ENCODE data around the gene DAB2. TPM values are rescaled to one million over a fixed set of nuclear protein-coding genes. Genes with fewer than 3 reads are reported as not detected.

The DAB2 gene
- total and polyA plus RNA-seq, 5 donors from 2014 or later: 4.2 TPM; not detected in 4

DNA sequence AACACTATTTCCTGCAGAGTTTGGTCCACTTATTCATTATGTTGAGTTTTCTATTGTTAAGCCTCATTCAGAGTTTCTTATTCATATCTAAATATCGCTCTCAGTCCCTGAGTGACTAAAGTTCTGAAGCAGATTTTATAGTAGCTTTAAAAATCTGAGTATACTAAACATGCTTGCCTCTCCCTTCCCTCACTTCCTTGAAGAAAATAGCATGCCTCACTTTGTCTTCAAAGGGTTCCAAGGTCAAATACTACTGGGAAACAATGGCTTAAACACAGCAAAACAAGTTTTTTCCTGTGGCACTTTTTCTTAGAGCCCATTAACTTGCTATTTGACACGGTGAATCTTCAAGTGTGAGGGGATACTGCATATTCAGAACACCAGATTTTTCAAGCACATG, 41.1 kb upstream of the DAB2 start:
- no peak overlapping the region for H3K27ac Mint-ChIP-seq
- no peaks in the 10 kb centered on the region for H3K36me3 Mint-ChIP-seq
- ATAC-seq (ENCODE audit: low read depth in 2 of 2) (no peak), DNase-seq (no peak)
- Histone ChIP-seq H3K27me3 (ENCODE audit: control insufficient read depth, insufficient read depth, low read length) (peaks cover 4% of the 10 kb centered on the region), H3K36me3 (ENCODE audit: control insufficient read depth, insufficient read depth, low read length) (no peaks in the 10 kb centered on the region), H3K4me1 (ENCODE audit: control insufficient read depth, insufficient read depth, low read length, poor library complexity, severe bottlenecking) (no peaks in the 10 kb centered on the region), H3K9me3 (ENCODE audit: control insufficient read depth in 2 of 2, low read length in 2 of 2) (no peaks in the 10 kb centered on the region), H3K27ac (ENCODE audit: insufficient read depth, low read length, poor library complexity, severe bottlenecking) (no peak overlapping the region), H3K4me3 (ENCODE audit: low read depth, low read length) (no peak overlapping the region)
- peaks cover 21% of the 10 kb centered on the region for H3K27me3 Mint-ChIP-seq
- peaks cover 0 to 2% (median 0%) of the 10 kb centered on the region in 7 donors for H3K9me3 Mint-ChIP-seq
- no peak overlapping the region for H3K4me3 Mint-ChIP-seq
- H3K4me1 Mint-ChIP-seq: peaks cover 0 to 5% (median 2%) of the 10 kb centered on the region in 4 donors

GRCh38 chr5:39465097-39465496, 40.3 kb upstream of the DAB2 start:
- Mint-ChIP-seq H3K27me3 (peaks cover 18% of the 10 kb centered on the region), H3K4me1 (peaks cover 0 to 6% (median 2%) of the 10 kb centered on the region in 4 donors), H3K9me3 (peaks cover 0 to 2% (median 0%) of the 10 kb centered on the region in 7 donors), H3K27ac (no peak overlapping the region), H3K36me3 (no peaks in the 10 kb centered on the region), H3K4me3 (no peak overlapping the region)
- peaks cover 5% of the 10 kb centered on the region for H3K27me3 ChIP-seq (ENCODE audit: control insufficient read depth, insufficient read depth, low read length)
- H3K4me1 ChIP-seq (ENCODE audit: control insufficient read depth, insufficient read depth, low read length, poor library complexity, severe bottlenecking): no peaks in the 10 kb centered on the region
- H3K4me3 ChIP-seq (ENCODE audit: low read depth, low read length): no peak overlapping the region
- H3K9me3 ChIP-seq (ENCODE audit: control insufficient read depth in 2 of 2, low read length in 2 of 2): no peaks in the 10 kb centered on the region
- H3K27ac ChIP-seq (ENCODE audit: insufficient read depth, low read length, poor library complexity, severe bottlenecking): no peak overlapping the region
- no peak for ATAC-seq (ENCODE audit: low read depth in 2 of 2)
- DNase-seq: no peak
- H3K36me3 ChIP-seq (ENCODE audit: control insufficient read depth, insufficient read depth, low read length): no peaks in the 10 kb centered on the region

DNA sequence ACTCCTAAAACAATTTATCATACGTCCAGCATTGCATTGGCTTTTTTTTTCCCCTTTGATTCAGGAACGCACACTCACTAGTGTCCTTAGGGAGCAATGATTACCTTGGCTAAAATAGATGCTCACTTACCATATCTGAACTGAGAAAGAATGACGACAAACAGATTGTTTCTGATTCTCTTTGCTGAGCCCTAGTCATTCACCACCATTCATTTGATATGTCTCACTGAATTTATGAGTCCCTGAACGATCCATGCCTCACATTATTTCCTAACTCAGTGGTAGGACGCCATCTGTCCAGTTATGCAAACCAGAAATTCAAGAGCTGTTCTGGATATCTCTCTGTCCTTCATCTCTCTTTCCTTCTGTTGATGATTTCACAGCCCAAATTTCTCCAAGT, 39.3 kb upstream of the DAB2 start:
- no peak overlapping the region for H3K4me3 ChIP-seq (ENCODE audit: low read depth, low read length)
- Mint-ChIP-seq H3K27ac (no peak overlapping the region), H3K9me3 (peaks cover 0 to 2% (median 0%) of the 10 kb centered on the region in 7 donors), H3K4me1 (peaks cover 0 to 6% (median 2%) of the 10 kb centered on the region in 4 donors), H3K27me3 (peaks cover 18% of the 10 kb centered on the region), H3K4me3 (no peak overlapping the region), H3K36me3 (no peaks in the 10 kb centered on the region)
- ATAC-seq (ENCODE audit: low read depth in 2 of 2) (no peak), DNase-seq (no peak)
- no peaks in the 10 kb centered on the region for H3K36me3 ChIP-seq (ENCODE audit: control insufficient read depth, insufficient read depth, low read length)
- H3K27ac ChIP-seq (ENCODE audit: insufficient read depth, low read length, poor library complexity, severe bottlenecking): no peak overlapping the region
- H3K27me3 ChIP-seq (ENCODE audit: control insufficient read depth, insufficient read depth, low read length): peaks cover 5% of the 10 kb centered on the region
- H3K4me1 ChIP-seq (ENCODE audit: control insufficient read depth, insufficient read depth, low read length, poor library complexity, severe bottlenecking): no peaks in the 10 kb centered on the region
- no peaks in the 10 kb centered on the region for H3K9me3 ChIP-seq (ENCODE audit: control insufficient read depth in 2 of 2, low read length in 2 of 2)

- no peaks in the 10 kb centered on the region for H3K4me1 ChIP-seq (ENCODE audit: control insufficient read depth, insufficient read depth, low read length, poor library complexity, severe bottlenecking)
- no peak for ATAC-seq (ENCODE audit: low read depth in 2 of 2)
- Mint-ChIP-seq H3K4me1 (peaks cover 0 to 6% (median 2%) of the 10 kb centered on the region in 4 donors), H3K9me3 (peaks cover 0 to 3% (median 1%) of the 10 kb centered on the region in 7 donors), H3K27ac (no peak overlapping the region), H3K27me3 (peaks cover 20% of the 10 kb centered on the region), H3K36me3 (no peaks in the 10 kb centered on the region), H3K4me3 (no peak overlapping the region)
- no peak overlapping the region for H3K27ac ChIP-seq (ENCODE audit: insufficient read depth, low read length, poor library complexity, severe bottlenecking)
- no peaks in the 10 kb centered on the region for H3K36me3 ChIP-seq (ENCODE audit: control insufficient read depth, insufficient read depth, low read length)
- H3K9me3 ChIP-seq (ENCODE audit: control insufficient read depth in 2 of 2, low read length in 2 of 2): no peaks in the 10 kb centered on the region
- H3K27me3 ChIP-seq (ENCODE audit: control insufficient read depth, insufficient read depth, low read length): peaks cover 11% of the 10 kb centered on the region
- H3K4me3 ChIP-seq (ENCODE audit: low read depth, low read length): no peak overlapping the region
- no peak for DNase-seq
These were observed 37.4 kb upstream of the DAB2 start for GRCh38 chr5:39462211-39462610.

DNA sequence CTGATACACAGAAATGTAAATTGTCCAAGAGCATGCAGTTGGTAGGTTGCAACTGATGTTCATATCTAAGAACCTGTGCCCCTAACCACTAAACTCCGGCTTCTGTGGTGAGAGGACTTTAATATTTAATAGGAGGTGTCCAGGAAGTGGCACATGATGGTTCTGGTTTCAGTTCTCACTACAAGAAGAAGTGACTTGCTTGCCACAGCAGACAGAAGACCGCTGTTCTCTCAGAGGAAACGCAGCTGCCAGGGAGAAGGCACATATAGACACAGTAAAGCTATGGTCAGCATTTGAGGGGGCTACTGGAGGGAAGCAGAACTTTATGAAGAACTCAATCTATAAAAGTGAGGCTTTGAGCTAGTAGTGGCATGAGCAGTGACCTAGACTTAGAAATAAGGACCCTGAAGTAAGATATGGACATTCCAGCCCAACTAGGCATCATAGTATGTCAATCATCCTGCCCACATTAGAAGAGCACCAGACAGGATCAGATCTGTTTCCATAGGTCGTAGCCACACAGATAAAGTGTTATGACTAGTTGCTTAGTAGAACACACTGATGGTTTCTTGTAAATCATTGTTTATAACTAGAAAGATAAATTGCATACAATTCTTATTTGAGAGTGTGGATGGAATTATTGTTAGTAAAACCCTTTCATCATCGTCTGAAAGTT, 36.4 kb upstream of the DAB2 start:
- no peaks in the 10 kb centered on the region for H3K36me3 ChIP-seq (ENCODE audit: control insufficient read depth, insufficient read depth, low read length)
- H3K27me3 ChIP-seq (ENCODE audit: control insufficient read depth, insufficient read depth, low read length): peaks cover 13% of the 10 kb centered on the region
- DNase-seq (peak in 1 of 3 donors; percentile 3), ATAC-seq (ENCODE audit: low read depth in 2 of 2) (no peak)
- no peaks in the 10 kb centered on the region for H3K36me3 Mint-ChIP-seq
- no peaks in the 10 kb centered on the region for H3K9me3 ChIP-seq (ENCODE audit: control insufficient read depth in 2 of 2, low read length in 2 of 2)
- H3K4me1 Mint-ChIP-seq: peaks cover 0 to 6% (median 2%) of the 10 kb centered on the region in 4 donors
- H3K27ac ChIP-seq (ENCODE audit: insufficient read depth, low read length, poor library complexity, severe bottlenecking): no peak overlapping the region
- no peaks in the 10 kb centered on the region for H3K4me1 ChIP-seq (ENCODE audit: control insufficient read depth, insufficient read depth, low read length, poor library complexity, severe bottlenecking)
- H3K27ac Mint-ChIP-seq: no peak overlapping the region
- peaks cover 28% of the 10 kb centered on the region for H3K27me3 Mint-ChIP-seq
- no peak overlapping the region for H3K4me3 ChIP-seq (ENCODE audit: low read depth, low read length)
- peaks cover 0 to 3% (median 0%) of the 10 kb centered on the region in 7 donors for H3K9me3 Mint-ChIP-seq
- no peak overlapping the region for H3K4me3 Mint-ChIP-seq

GRCh38 chr5:39459907-39460306, 35.1 kb upstream of the DAB2 start:
- Histone ChIP-seq H3K4me1 (ENCODE audit: control insufficient read depth, insufficient read depth, low read length, poor library complexity, severe bottlenecking) (no peaks in the 10 kb centered on the region), H3K9me3 (ENCODE audit: control insufficient read depth in 2 of 2, low read length in 2 of 2) (no peaks in the 10 kb centered on the region), H3K36me3 (ENCODE audit: control insufficient read depth, insufficient read depth, low read length) (no peaks in the 10 kb centered on the region), H3K4me3 (ENCODE audit: low read depth, low read length) (no peak overlapping the region), H3K27ac (ENCODE audit: insufficient read depth, low read length, poor library complexity, severe bottlenecking) (no peak overlapping the region), H3K27me3 (ENCODE audit: control insufficient read depth, insufficient read depth, low read length) (peaks cover 16% of the 10 kb centered on the region)
- no peak overlapping the region for H3K27ac Mint-ChIP-seq
- H3K4me3 Mint-ChIP-seq: no peak overlapping the region
- peaks cover 0 to 3% (median 0%) of the 10 kb centered on the region in 7 donors for H3K9me3 Mint-ChIP-seq
- H3K4me1 Mint-ChIP-seq: peaks cover 0 to 6% (median 2%) of the 10 kb centered on the region in 4 donors
- no peak for DNase-seq
- H3K36me3 Mint-ChIP-seq: no peaks in the 10 kb centered on the region
- H3K27me3 Mint-ChIP-seq: peaks cover 37% of the 10 kb centered on the region
- no peak for ATAC-seq (ENCODE audit: low read depth in 2 of 2)

GRCh38 chr5:39459071-39459470, 34.3 kb upstream of the DAB2 start:
- H3K9me3 Mint-ChIP-seq: peaks cover 0 to 3% (median 0%) of the 10 kb centered on the region in 7 donors
- peaks cover 16% of the 10 kb centered on the region for H3K27me3 ChIP-seq (ENCODE audit: control insufficient read depth, insufficient read depth, low read length)
- peaks cover 37% of the 10 kb centered on the region for H3K27me3 Mint-ChIP-seq

DNA sequence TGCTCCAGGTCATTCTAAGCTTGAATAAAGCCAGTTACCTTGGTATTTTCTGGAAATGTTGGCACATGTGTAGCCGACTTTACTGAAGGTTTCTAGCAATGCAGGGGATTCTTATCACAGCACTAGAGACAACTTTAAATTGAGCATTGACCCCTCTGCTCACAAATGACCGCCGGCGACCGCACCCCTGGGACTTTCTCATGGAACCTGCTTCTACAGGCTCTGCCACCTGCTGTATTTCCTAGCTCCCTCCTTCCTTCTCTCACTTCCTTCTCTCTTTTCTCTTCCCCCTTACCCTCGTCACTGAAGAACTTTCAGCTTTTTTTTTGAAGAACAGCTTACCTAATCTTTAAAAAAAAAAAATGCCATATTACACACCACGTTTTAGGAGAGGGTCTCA, 30.9 kb upstream of the DAB2 start:
- Histone ChIP-seq H3K4me1 (ENCODE audit: control insufficient read depth, insufficient read depth, low read length, poor library complexity, severe bottlenecking) (no peaks in the 10 kb centered on the region), H3K9me3 (ENCODE audit: control insufficient read depth in 2 of 2, low read length in 2 of 2) (no peaks in the 10 kb centered on the region), H3K4me3 (ENCODE audit: low read depth, low read length) (no peak overlapping the region), H3K27me3 (ENCODE audit: control insufficient read depth, insufficient read depth, low read length) (peaks cover 20% of the 10 kb centered on the region), H3K27ac (ENCODE audit: insufficient read depth, low read length, poor library complexity, severe bottlenecking) (no peak overlapping the region), H3K36me3 (ENCODE audit: control insufficient read depth, insufficient read depth, low read length) (no peaks in the 10 kb centered on the region)
- Mint-ChIP-seq H3K36me3 (no peaks in the 10 kb centered on the region), H3K4me3 (no peak overlapping the region), H3K27me3 (peaks cover 39% of the 10 kb centered on the region), H3K27ac (no peak overlapping the region), H3K4me1 (no peaks in the 10 kb centered on the region), H3K9me3 (peaks cover 0 to 3% (median 0%) of the 10 kb centered on the region in 7 donors)
- DNase-seq (no peak), ATAC-seq (ENCODE audit: low read depth in 2 of 2) (no peak)

More at GRCh38 chr5:39459071-39459470, 34.3 kb upstream of the DAB2 start:
- no peak overlapping the region for H3K4me3 Mint-ChIP-seq
- no peaks in the 10 kb centered on the region for H3K36me3 Mint-ChIP-seq
- no peaks in the 10 kb centered on the region for H3K36me3 ChIP-seq (ENCODE audit: control insufficient read depth, insufficient read depth, low read length)
- ATAC-seq (ENCODE audit: low read depth in 2 of 2) (no peak), DNase-seq (no peak)
- peaks cover 0 to 6% (median 2%) of the 10 kb centered on the region in 4 donors for H3K4me1 Mint-ChIP-seq
- H3K9me3 ChIP-seq (ENCODE audit: control insufficient read depth in 2 of 2, low read length in 2 of 2): no peaks in the 10 kb centered on the region
- H3K4me3 ChIP-seq (ENCODE audit: low read depth, low read length): no peak overlapping the region
- H3K27ac ChIP-seq (ENCODE audit: insufficient read depth, low read length, poor library complexity, severe bottlenecking): no peak overlapping the region
- no peaks in the 10 kb centered on the region for H3K4me1 ChIP-seq (ENCODE audit: control insufficient read depth, insufficient read depth, low read length, poor library complexity, severe bottlenecking)
- H3K27ac Mint-ChIP-seq: no peak overlapping the region
